Mesendoderm (in vitro differentiated cells): ENCODE data around the gene DAAM1.
A peak's percentile ranks its signal among the peaks of the same experiment; 100 is the strongest.

Experiments used
- DNase-seq: peaks from one replicate; pipeline ENCODE4 v3.0.0; 2013
- H2AK5ac ChIP-seq: 2 replicates; pipeline ENCODE4 v1.6.1; 2013; ENCODE audit warnings: low read length, inconsistent platforms
- H2BK120ac ChIP-seq: 2 replicates; pipeline ENCODE4 v1.6.1; 2013; ENCODE audit warnings: low read depth, mild to moderate bottlenecking, low read length, moderate library complexity, mixed read lengths
- H2BK15ac ChIP-seq: replicated peaks from 2 replicates; pipeline ENCODE4 v1.6.1; 2013; ENCODE audit warnings: low read depth, mild to moderate bottlenecking, moderate library complexity
- H2BK5ac ChIP-seq: 2 replicates; pipeline ENCODE4 v1.6.1; 2013; ENCODE audit warnings: low read length, inconsistent platforms
- H3K18ac ChIP-seq: 2 replicates; pipeline ENCODE4 v1.6.1; 2013; ENCODE audit warnings: mild to moderate bottlenecking, low read length, mixed read lengths
- H3K23ac ChIP-seq: one replicate; pipeline ENCODE4 v1.6.1; 2013; ENCODE audit warnings: low read length
- H3K27ac ChIP-seq: 2 replicates; pipeline ENCODE4 v1.5.1; 2013; ENCODE audit warnings: low read depth, mild to moderate bottlenecking, inconsistent platforms, low read length, moderate library complexity
- H3K27me3 ChIP-seq: 2 replicates; pipeline ENCODE4 v1.6.1; 2013; ENCODE audit warnings: low read length, control low read depth, mild to moderate bottlenecking, inconsistent platforms; ENCODE audit not compliant: insufficient read depth, poor library complexity
- H3K36me3 ChIP-seq: 2 replicates; pipeline ENCODE4 v1.6.1; 2013; ENCODE audit warnings: low read length, inconsistent platforms; ENCODE audit not compliant: control insufficient read depth, insufficient read depth
- H3K4ac ChIP-seq: one replicate; pipeline ENCODE4 v1.6.1; 2013; ENCODE audit warnings: low read depth, mild to moderate bottlenecking, low read length, moderate library complexity
- H3K4me1 ChIP-seq: 2 replicates; pipeline ENCODE4 v1.6.1; 2013; ENCODE audit warnings: low read depth, low read length, inconsistent platforms; ENCODE audit not compliant: control insufficient read depth
- H3K4me2 ChIP-seq: 2 replicates; pipeline ENCODE4 v1.6.1; 2013; ENCODE audit warnings: low read length
- H3K4me3 ChIP-seq: 2 replicates; pipeline ENCODE4 v1.5.1; 2013; ENCODE audit warnings: mild to moderate bottlenecking, low read length
- H3K56ac ChIP-seq: one replicate; pipeline ENCODE4 v1.6.1; 2013; ENCODE audit warnings: low read length
- H3K79me1 ChIP-seq: 2 replicates; pipeline ENCODE4 v1.6.1; 2013; ENCODE audit warnings: low read length, inconsistent platforms
- H3K79me2 ChIP-seq: 2 replicates; pipeline ENCODE4 v1.6.1; 2013; ENCODE audit warnings: mild to moderate bottlenecking, low read length; ENCODE audit not compliant: control insufficient read depth, insufficient read depth
- H3K9ac ChIP-seq: 2 replicates; pipeline ENCODE4 v1.6.1; 2013; ENCODE audit warnings: low read length, inconsistent platforms
- H4K5ac ChIP-seq: one replicate; pipeline ENCODE4 v1.6.1; 2013; ENCODE audit warnings: low read length
- H4K8ac ChIP-seq: one replicate; pipeline ENCODE4 v1.6.1; 2013; ENCODE audit warnings: low read depth, mild to moderate bottlenecking, control low read depth, low read length, moderate library complexity
- WGBS: extraction: QIAGEN DNeasy Blood & Tissue Kit; methylation state at CpG from one replicate; pipeline ENCODE4 v1.1.7; 2013; ENCODE audit warnings: low lambda C conversion rate, missing lambda C conversion rate; ENCODE audit not compliant: insufficient coverage; ENCODE audit errors: extremely low coverage; 5-methylcytosine and 5-hydroxymethylcytosine counted together

Gene DAAM1

GRCh38 chr14:59161561-59162175 lies 26.8 kb upstream of the DAAM1 start:
- Histone ChIP-seq H2BK5ac (no peak overlapping the region), H3K4ac (no peak overlapping the region), H4K8ac (no peak overlapping the region), H2AK5ac (no peak overlapping the region), H3K36me3 (no peaks in the 10 kb centered on the region), H3K9ac (no peak overlapping the region), H3K4me2 (no peak overlapping the region), H4K5ac (no peak overlapping the region), H3K4me1 (no peaks in the 10 kb centered on the region), H3K18ac (no peak overlapping the region), H2BK120ac (no peak overlapping the region), H3K79me1 (no peaks in the 10 kb centered on the region), H3K27me3 (no peaks in the 10 kb centered on the region), H3K4me3 (no peak overlapping the region), H3K79me2 (no peaks in the 10 kb centered on the region), H3K56ac (no peak overlapping the region), H2BK15ac (no peak overlapping the region), H3K27ac (no peak overlapping the region), H3K23ac (no peak overlapping the region)
- no CpG with 5 or more reads among the region's 7 CpGs for WGBS
- peak; percentile 48 for DNase-seq

DNA sequence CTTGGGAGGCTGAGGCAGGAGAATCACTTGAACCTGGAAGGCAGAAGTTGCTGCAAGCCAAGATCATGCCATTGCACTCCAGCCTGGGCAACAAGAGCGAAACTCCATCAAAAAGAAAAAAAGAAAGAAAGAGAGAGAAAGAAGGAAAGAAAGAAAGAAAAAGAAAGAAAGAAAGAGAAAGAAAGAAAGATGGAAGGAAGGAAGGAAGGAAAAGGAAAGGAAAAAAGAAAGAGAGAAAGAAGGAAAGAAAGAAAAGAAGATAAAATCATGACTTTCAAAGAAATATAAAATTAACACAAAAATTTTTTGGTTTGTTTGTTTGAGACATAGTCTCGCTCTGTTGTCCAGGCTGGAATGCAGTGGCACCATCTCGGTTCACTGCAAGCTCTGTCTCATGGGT lies 22.2 kb upstream of the DAAM1 start:
- Histone ChIP-seq H3K9ac (no peak overlapping the region), H3K18ac (no peak overlapping the region), H2BK5ac (no peak overlapping the region), H2BK120ac (no peak overlapping the region), H3K27ac (no peak overlapping the region), H3K79me2 (no peaks in the 10 kb centered on the region), H2BK15ac (no peak overlapping the region), H3K4ac (no peak overlapping the region), H3K56ac (no peak overlapping the region), H3K27me3 (no peaks in the 10 kb centered on the region), H3K23ac (no peak overlapping the region), H3K4me1 (no peaks in the 10 kb centered on the region), H3K36me3 (no peaks in the 10 kb centered on the region), H3K79me1 (no peaks in the 10 kb centered on the region), H4K8ac (no peak overlapping the region), H2AK5ac (no peak overlapping the region), H4K5ac (no peak overlapping the region), H3K4me2 (no peak overlapping the region), H3K4me3 (no peak overlapping the region)
- DNase-seq = no peak
- no CpG with 5 or more reads among the region's 3 CpGs for WGBS

- H3K79me1 ChIP-seq = no peaks in the 10 kb centered on the region
- no peaks in the 10 kb centered on the region for H3K79me2 ChIP-seq
- H3K4me2 ChIP-seq = no peak overlapping the region
- H3K56ac ChIP-seq = no peak overlapping the region
- no peak overlapping the region for H2BK120ac ChIP-seq
- no peak overlapping the region for H2BK15ac ChIP-seq
- H3K36me3 ChIP-seq = no peaks in the 10 kb centered on the region
- no CpG with 5 or more reads among the region's 3 CpGs for WGBS
- H2BK5ac ChIP-seq = no peak overlapping the region
- DNase-seq = no peak
- H3K4ac ChIP-seq = no peak overlapping the region
- no peak overlapping the region for H3K4me3 ChIP-seq
- no peak overlapping the region for H2AK5ac ChIP-seq
- no peak overlapping the region for H4K5ac ChIP-seq
- H3K9ac ChIP-seq = no peak overlapping the region
- H3K18ac ChIP-seq = no peak overlapping the region
- H3K23ac ChIP-seq = no peak overlapping the region
- H3K4me1 ChIP-seq = peaks cover 2% of the 10 kb centered on the region
- H3K27me3 ChIP-seq = no peaks in the 10 kb centered on the region
- no peak overlapping the region for H3K27ac ChIP-seq
- no peak overlapping the region for H4K8ac ChIP-seq
Measured at GRCh38 chr14:59175404-59175803, 13.1 kb upstream of the DAAM1 start.

DNA sequence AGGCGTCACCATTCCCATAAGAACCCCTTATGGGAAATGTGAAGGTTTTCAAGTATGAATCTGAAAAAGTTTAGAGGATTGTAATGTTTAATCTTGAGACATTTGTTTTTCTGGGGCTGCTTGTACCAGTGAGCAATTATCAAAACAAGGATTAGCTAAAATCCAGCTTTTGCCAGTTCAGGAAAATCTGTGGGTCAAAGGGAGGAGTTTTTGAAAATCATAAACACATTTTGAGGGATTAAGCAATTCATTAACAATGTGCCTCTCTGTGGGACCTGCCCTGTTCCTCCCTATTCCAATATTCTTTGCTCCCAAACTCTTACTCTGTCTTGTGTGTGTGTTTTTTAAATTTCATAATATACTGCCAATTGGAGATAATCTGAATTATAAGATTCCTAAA lies 11.7 kb upstream of the DAAM1 start:
- H3K9ac ChIP-seq = no peak overlapping the region
- H2BK120ac ChIP-seq = no peak overlapping the region
- H3K18ac ChIP-seq = no peak overlapping the region
- no peak for DNase-seq
- no peak overlapping the region for H2AK5ac ChIP-seq
- no peaks in the 10 kb centered on the region for H3K36me3 ChIP-seq
- no peak overlapping the region for H2BK15ac ChIP-seq
- no peak overlapping the region for H3K4me3 ChIP-seq
- no peak overlapping the region for H3K4ac ChIP-seq
- H3K27me3 ChIP-seq = no peaks in the 10 kb centered on the region
- H3K4me2 ChIP-seq = no peak overlapping the region
- no peaks in the 10 kb centered on the region for H3K79me1 ChIP-seq
- H4K8ac ChIP-seq = no peak overlapping the region
- no peak overlapping the region for H4K5ac ChIP-seq
- no peak overlapping the region for H3K56ac ChIP-seq
- no peak overlapping the region for H3K27ac ChIP-seq
- no CpG with 5 or more reads among the region's 1 CpG for WGBS
- peaks cover 2% of the 10 kb centered on the region for H3K4me1 ChIP-seq
- H3K23ac ChIP-seq = no peak overlapping the region
- H2BK5ac ChIP-seq = no peak overlapping the region
- H3K79me2 ChIP-seq = no peaks in the 10 kb centered on the region

DNA sequence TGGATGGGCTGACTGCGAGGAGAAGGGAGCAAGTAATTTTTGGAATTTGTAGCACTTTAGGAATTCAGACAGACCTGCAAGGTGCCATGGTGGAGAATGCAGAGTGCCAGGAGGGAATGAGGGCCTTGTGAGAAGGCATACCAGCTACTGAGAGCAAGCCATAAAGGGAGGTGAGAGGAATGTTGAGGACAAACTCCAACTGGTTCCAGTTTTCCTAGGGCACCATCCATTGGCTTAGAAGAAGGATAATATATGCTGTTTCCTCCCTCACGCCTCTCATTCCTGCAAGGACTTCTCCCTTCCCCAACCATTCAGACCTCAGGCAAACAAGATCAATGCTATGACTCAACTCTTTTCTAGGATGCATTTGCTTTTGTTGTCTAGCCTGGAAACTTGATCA lies 11.2 kb upstream of the DAAM1 start:
- Histone ChIP-seq H3K27me3 (no peaks in the 10 kb centered on the region), H2BK120ac (no peak overlapping the region), H3K9ac (no peak overlapping the region), H3K4ac (no peak overlapping the region), H4K8ac (no peak overlapping the region), H3K56ac (no peak overlapping the region), H3K79me2 (no peaks in the 10 kb centered on the region), H2BK15ac (no peak overlapping the region), H2BK5ac (no peak overlapping the region), H3K18ac (no peak overlapping the region), H2AK5ac (no peak overlapping the region), H3K4me2 (no peak overlapping the region), H3K23ac (no peak overlapping the region), H4K5ac (no peak overlapping the region), H3K4me3 (no peak overlapping the region), H3K36me3 (no peaks in the 10 kb centered on the region), H3K79me1 (no peaks in the 10 kb centered on the region), H3K27ac (no peak overlapping the region), H3K4me1 (peaks cover 2% of the 10 kb centered on the region)
- DNase-seq = peak; percentile 95
- no CpG with 5 or more reads among the region's 2 CpGs for WGBS

DNA sequence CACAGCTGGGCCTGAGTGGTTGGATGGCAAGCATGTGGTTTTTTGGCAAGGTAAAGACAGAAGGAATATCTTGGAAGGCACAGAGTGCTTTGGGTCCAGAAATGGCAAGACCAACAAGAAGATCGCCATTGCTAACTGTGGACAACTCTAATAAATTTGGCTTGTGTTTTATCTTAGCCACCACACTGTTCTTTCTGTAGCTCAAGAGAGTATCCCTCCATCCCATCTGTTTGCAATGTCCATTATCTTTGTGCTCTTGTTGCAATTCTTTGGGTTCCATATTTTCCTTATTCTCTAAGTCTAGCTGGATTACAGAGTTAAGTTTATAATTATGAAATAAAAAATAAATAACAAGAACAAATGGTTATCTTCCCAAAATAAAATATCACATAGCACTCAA lies 6.7 kb upstream of the DAAM1 start:
- peaks cover 7% of the 10 kb centered on the region for H3K4me1 ChIP-seq
- no peaks in the 10 kb centered on the region for H3K27me3 ChIP-seq
- no peak overlapping the region for H3K4ac ChIP-seq
- no peaks in the 10 kb centered on the region for H3K79me2 ChIP-seq
- WGBS = no CpG with 5 or more reads among the region's 1 CpG
- no peak overlapping the region for H2BK15ac ChIP-seq
- no peak overlapping the region for H3K4me3 ChIP-seq
- H3K56ac ChIP-seq = no peak overlapping the region
- H4K8ac ChIP-seq = no peak overlapping the region
- H3K79me1 ChIP-seq = no peaks in the 10 kb centered on the region
- H2AK5ac ChIP-seq = no peak overlapping the region
- no peaks in the 10 kb centered on the region for H3K36me3 ChIP-seq
- no peak overlapping the region for H2BK5ac ChIP-seq
- no peak overlapping the region for H2BK120ac ChIP-seq
- no peak overlapping the region for H3K27ac ChIP-seq
- H4K5ac ChIP-seq = no peak overlapping the region
- no peak for DNase-seq
- H3K23ac ChIP-seq = no peak overlapping the region
- H3K9ac ChIP-seq = no peak overlapping the region
- H3K4me2 ChIP-seq = no peak overlapping the region
- H3K18ac ChIP-seq = no peak overlapping the region
